H9 (cell line): Measurements from ENCODE around the gene SPRYD3. TPM values are rescaled to one million over a fixed set of nuclear protein-coding genes. Genes with fewer than 3 reads are reported as not detected.

Experiments used
- DNase-seq: peaks from one replicate; pipeline ENCODE4 v3.0.0-alpha.2; 2017
- H2AFZ ChIP-seq: one replicate; pipeline ENCODE4 v1.6.1; 2013; ENCODE audit warnings: mild to moderate bottlenecking, low read length, control low read depth, moderate library complexity
- H2AK5ac ChIP-seq: 2 replicates; pipeline ENCODE4 v1.6.1; 2013; ENCODE audit warnings: low read length, control low read depth, mixed read lengths; ENCODE audit not compliant: insufficient read length
- H2BK120ac ChIP-seq: one replicate; pipeline ENCODE4 v1.6.1; 2013; ENCODE audit warnings: low read depth, mild to moderate bottlenecking, low read length, control low read depth, inconsistent platforms; ENCODE audit not compliant: poor library complexity, severe bottlenecking
- H2BK12ac ChIP-seq: 2 replicates; pipeline ENCODE4 v1.6.1; 2013; ENCODE audit warnings: low read length, control low read depth, mixed read lengths, low read depth; ENCODE audit not compliant: insufficient read length
- H2BK15ac ChIP-seq: 2 replicates; pipeline ENCODE4 v1.6.1; 2013; ENCODE audit warnings: low read depth, low read length, control low read depth
- H2BK20ac ChIP-seq: one replicate; pipeline ENCODE4 v1.6.1; 2013; ENCODE audit warnings: low read depth, mild to moderate bottlenecking, low read length, control low read depth, inconsistent platforms; ENCODE audit not compliant: poor library complexity, severe bottlenecking
- H2BK5ac ChIP-seq: 2 replicates; pipeline ENCODE4 v1.6.1; 2013; ENCODE audit warnings: low read length, control low read depth, mixed read lengths; ENCODE audit not compliant: insufficient read length
- H3K14ac ChIP-seq: 2 replicates; pipeline ENCODE4 v1.6.1; 2013; ENCODE audit warnings: low read length, control low read depth; ENCODE audit not compliant: insufficient read depth
- H3K18ac ChIP-seq: 2 replicates; pipeline ENCODE4 v1.6.1; 2013; ENCODE audit warnings: low read depth, mild to moderate bottlenecking, mixed read lengths, low read length, control low read depth; ENCODE audit not compliant: insufficient read length
- H3K23ac ChIP-seq: 2 replicates; pipeline ENCODE4 v1.6.1; 2013; ENCODE audit warnings: low read length, control low read depth, mixed read lengths, low read depth; ENCODE audit not compliant: insufficient read length
- H3K23me2 ChIP-seq: 2 replicates; pipeline ENCODE4 v1.6.1; 2013; ENCODE audit warnings: low read depth, mild to moderate bottlenecking, mixed read lengths, low read length, control low read depth; ENCODE audit not compliant: insufficient read length, poor library complexity, severe bottlenecking
- H3K27ac ChIP-seq: 2 replicates; pipeline ENCODE4 v1.5.1; 2013; ENCODE audit warnings: low read length, control low read depth, mixed read lengths, low read depth; ENCODE audit not compliant: insufficient read length
- H3K27me3 ChIP-seq: 2 replicates; pipeline ENCODE4 v1.6.1; 2013; ENCODE audit warnings: low read length, control low read depth, inconsistent platforms; ENCODE audit not compliant: insufficient read depth
- H3K4ac ChIP-seq: 2 replicates; pipeline ENCODE4 v1.6.1; 2013; ENCODE audit warnings: low read depth, mild to moderate bottlenecking, control low read depth, inconsistent platforms, low read length, moderate library complexity
- H3K4me1 ChIP-seq: 2 replicates; pipeline ENCODE4 v1.6.1; 2013; ENCODE audit warnings: low read length, control low read depth, inconsistent platforms; ENCODE audit not compliant: insufficient read depth
- H3K4me2 ChIP-seq: 2 replicates; pipeline ENCODE4 v1.6.1; 2013; ENCODE audit warnings: low read length, control low read depth, mixed read lengths; ENCODE audit not compliant: insufficient read length, insufficient read depth
- H3K56ac ChIP-seq: 2 replicates; pipeline ENCODE4 v1.6.1; 2013; ENCODE audit warnings: low read depth, mild to moderate bottlenecking, mixed read lengths, low read length, control low read depth; ENCODE audit not compliant: insufficient read length
- H3K79me1 ChIP-seq: 2 replicates; pipeline ENCODE4 v1.6.1; 2013; ENCODE audit warnings: low read depth, mild to moderate bottlenecking, moderate library complexity, low read length, control low read depth, inconsistent platforms; ENCODE audit not compliant: insufficient read depth, poor library complexity, severe bottlenecking
- H3K79me2 ChIP-seq: 2 replicates; pipeline ENCODE4 v1.6.1; 2013; ENCODE audit warnings: low read length, control low read depth, inconsistent platforms; ENCODE audit not compliant: insufficient read depth
- H3K9ac ChIP-seq: 2 replicates; pipeline ENCODE4 v1.6.1; 2013; ENCODE audit warnings: low read length, control low read depth, mixed read lengths; ENCODE audit not compliant: insufficient read length; ENCODE audit errors: extremely low read depth
- H3K9me3 ChIP-seq: one replicate; pipeline ENCODE4 v1.6.1; 2013; ENCODE audit warnings: low read depth, low read length, inconsistent platforms; ENCODE audit not compliant: control insufficient read depth
- H3T11ph ChIP-seq: one replicate; pipeline ENCODE4 v1.6.1; 2013; ENCODE audit warnings: mild to moderate bottlenecking, low read length, control low read depth, inconsistent platforms
- H4K20me1 ChIP-seq: one replicate; pipeline ENCODE4 v1.6.1; 2013; ENCODE audit not compliant: control insufficient read depth, insufficient read length, insufficient read depth
- H4K5ac ChIP-seq: 2 replicates; pipeline ENCODE4 v1.6.1; 2013; ENCODE audit warnings: low read depth, mild to moderate bottlenecking, mixed read lengths, low read length, control low read depth; ENCODE audit not compliant: insufficient read length
- H4K8ac ChIP-seq: replicated peaks from 2 replicates; pipeline ENCODE4 v1.6.1; 2013; ENCODE audit warnings: low read length, control low read depth, mixed read lengths, low read depth; ENCODE audit not compliant: insufficient read length
- H4K91ac ChIP-seq: 2 replicates; pipeline ENCODE4 v1.6.1; 2013; ENCODE audit warnings: low read depth, mild to moderate bottlenecking, moderate library complexity, mixed read lengths, low read length, control low read depth; ENCODE audit not compliant: insufficient read length
- H3K27ac Mint-ChIP-seq, 3 experiments: 2 replicates in 2 of 3; 3 replicates in 1 of 3; pipeline ENCODE4 v1.8.0; 2020 to 2021; ENCODE audit warnings: mixed read lengths in 3 of 3, mild to moderate bottlenecking in 1 of 3, moderate library complexity in 1 of 3
- H3K27me3 Mint-ChIP-seq: 2 replicates; pipeline ENCODE4 v1.8.0; 2021; ENCODE audit warnings: low read depth, mild to moderate bottlenecking, moderate library complexity, mixed read lengths
- H3K36me3 Mint-ChIP-seq, 3 experiments: 2 replicates in 2 of 3; 3 replicates in 1 of 3; pipeline ENCODE4 v1.8.0; 2020 to 2021; ENCODE audit warnings: low read depth in 3 of 3, mixed read lengths in 3 of 3; ENCODE audit not compliant: insufficient read depth in 1 of 3
- H3K4me1 Mint-ChIP-seq, 2 experiments: 2 replicates each; pipeline ENCODE4 v1.8.0; 2020; ENCODE audit warnings: mixed read lengths in 2 of 2
- H3K4me3 Mint-ChIP-seq, 2 experiments: 2 replicates in 1 of 2; 3 replicates in 1 of 2; pipeline ENCODE4 v1.8.0; 2020 to 2021; ENCODE audit warnings: mild to moderate bottlenecking in 2 of 2, mixed read lengths in 2 of 2, moderate library complexity in 1 of 2
- H3K9me3 Mint-ChIP-seq, 2 experiments: 2 replicates in 1 of 2; 3 replicates in 1 of 2; pipeline ENCODE4 v1.8.0; 2020; ENCODE audit warnings: mild to moderate bottlenecking in 2 of 2, mixed read lengths in 2 of 2, moderate library complexity in 1 of 2
- CTCF ChIP-seq: fragments of 200-600 bp; sonication (generic); conservative IDR thresholded peaks from 3 replicates; pipeline ENCODE4 v1.8.0; 2021; ENCODE audit warnings: antibody characterized with exemption, mild to moderate bottlenecking
- WGBS: extraction: QIAGEN DNeasy Blood & Tissue Kit; methylation state at CpG from one replicate; pipeline ENCODE4 v1.1.7; 2013; ENCODE audit warnings: missing lambda C conversion rate, low lambda C conversion rate, mixed read lengths; ENCODE audit not compliant: insufficient read length; ENCODE audit errors: extremely low coverage; 5-methylcytosine and 5-hydroxymethylcytosine counted together
- total RNA-seq: library from RNA; stranded (reverse); gene quantifications from 2 replicates; pipeline ENCODE4 v1.2.1, GENCODE V29; 2021

Gene SPRYD3
- total RNA-seq, 1 experiment from 2014 or later = 6.5 TPM

GRCh38 chr12:53060064-53060720 is 19.0 kb downstream of the SPRYD3 start:
- no peaks in the 10 kb centered on the region for H4K20me1 ChIP-seq
- no peaks in the 10 kb centered on the region for H3K79me2 ChIP-seq
- TF ChIP-seq CTCF = no peak
- H4K8ac ChIP-seq = no peak overlapping the region
- H3T11ph ChIP-seq = no peak overlapping the region
- Mint-ChIP-seq H3K36me3 (peaks cover 0 to 7% (median 2%) of the 10 kb centered on the region in 3 experiments; a peak in 2 of 7 replicates), H3K9me3 (no peaks in the 10 kb centered on the region), H3K27me3 (peaks cover 52% of the 10 kb centered on the region), H3K27ac (no peak overlapping the region), H3K4me3 (no peak overlapping the region), H3K4me1 (peaks cover 6 to 8% of the 10 kb centered on the region in 2 experiments)
- no peak overlapping the region for H2BK5ac ChIP-seq
- H4K5ac ChIP-seq = no peak overlapping the region
- WGBS = no CpG with 5 or more reads among the region's 17 CpGs
- H3K4me2 ChIP-seq = no peak overlapping the region
- H3K23ac ChIP-seq = no peak overlapping the region
- no peak overlapping the region for H3K9ac ChIP-seq
- H3K14ac ChIP-seq = no peak overlapping the region
- no peak overlapping the region for H4K91ac ChIP-seq
- H3K56ac ChIP-seq = no peak overlapping the region
- no peak overlapping the region for H3K4ac ChIP-seq
- H2AFZ ChIP-seq = no peak overlapping the region
- no peaks in the 10 kb centered on the region for H3K23me2 ChIP-seq
- no peak overlapping the region for H3K27ac ChIP-seq
- no peak for DNase-seq
- no peaks in the 10 kb centered on the region for H3K79me1 ChIP-seq
- H3K4me1 ChIP-seq = no peaks in the 10 kb centered on the region
- H2AK5ac ChIP-seq = no peak overlapping the region
- H3K9me3 ChIP-seq = no peaks in the 10 kb centered on the region
- H2BK15ac ChIP-seq = no peak overlapping the region
- peaks cover 2% of the 10 kb centered on the region; the same call in 1 of the 2 replicates for H3K27me3 ChIP-seq
- no peak overlapping the region for H2BK120ac ChIP-seq
- H3K18ac ChIP-seq = no peak overlapping the region
- no peak overlapping the region for H2BK12ac ChIP-seq
- H2BK20ac ChIP-seq = no peak overlapping the region
